Neuronal stem cell (in vitro differentiated cells): ENCODE measurements around the gene CLBA1.
A peak's percentile ranks its signal among the peaks of the same experiment; 100 is the strongest.

ENCODE experiments used
- DNase-seq: peaks from one replicate; pipeline ENCODE4 v3.0.0-alpha.2; 2013; ENCODE audit warnings: low spot score
- H2AFZ ChIP-seq: one replicate; pipeline ENCODE4 v1.6.1; 2013; ENCODE audit warnings: mild to moderate bottlenecking, low read length, inconsistent platforms
- H2AK5ac ChIP-seq: 2 replicates; pipeline ENCODE4 v1.6.1; 2013; ENCODE audit warnings: low read depth, mild to moderate bottlenecking, inconsistent platforms, low read length, moderate library complexity, mixed read lengths
- H2BK120ac ChIP-seq: 2 replicates; pipeline ENCODE4 v1.6.1; 2013; ENCODE audit warnings: low read depth, mild to moderate bottlenecking, inconsistent platforms, low read length, moderate library complexity, mixed read lengths
- H2BK12ac ChIP-seq: one replicate; pipeline ENCODE4 v1.6.1; 2013; ENCODE audit warnings: low read length, inconsistent platforms
- H2BK15ac ChIP-seq: 2 replicates; pipeline ENCODE4 v1.6.1; 2013; ENCODE audit warnings: mild to moderate bottlenecking, low read length, inconsistent platforms, mixed read lengths
- H2BK5ac ChIP-seq: one replicate; pipeline ENCODE4 v1.6.1; 2013; ENCODE audit warnings: inconsistent platforms, mild to moderate bottlenecking, low read length, moderate library complexity
- H3K14ac ChIP-seq: one replicate; pipeline ENCODE4 v1.6.1; 2013; ENCODE audit warnings: low read length, inconsistent platforms
- H3K18ac ChIP-seq: 2 replicates; pipeline ENCODE4 v1.6.1; 2013; ENCODE audit warnings: low read length, inconsistent platforms
- H3K23ac ChIP-seq: 2 replicates; pipeline ENCODE4 v1.6.1; 2013; ENCODE audit warnings: low read depth, mild to moderate bottlenecking, mixed read lengths, low read length, inconsistent platforms; ENCODE audit not compliant: poor library complexity
- H3K27ac ChIP-seq: replicated peaks from 3 replicates; pipeline ENCODE4 v1.5.1; 2013; ENCODE audit warnings: low read length, inconsistent platforms
- H3K27me3 ChIP-seq, 3 experiments: 2 replicates each; pipeline ENCODE4 v1.6.1; 2013; ENCODE audit warnings: low read length in 3 of 3, mild to moderate bottlenecking in 2 of 3, inconsistent platforms in 1 of 3, low read depth in 1 of 3, mixed read lengths in 1 of 3, moderate library complexity in 1 of 3; ENCODE audit not compliant: control insufficient read depth in 3 of 3, insufficient read depth in 3 of 3
- H3K36me3 ChIP-seq, 2 donors: replicated peaks in 1 of 2; 2 replicates each; pipeline ENCODE4 v1.6.1; 2013; ENCODE audit warnings: low read length in 2 of 2; ENCODE audit not compliant: control insufficient read depth in 2 of 2, insufficient read depth in 2 of 2
- H3K4ac ChIP-seq: 2 replicates; pipeline ENCODE4 v1.6.1; 2013; ENCODE audit warnings: inconsistent platforms, mild to moderate bottlenecking, low read length, moderate library complexity
- H3K4me1 ChIP-seq, 2 donors: 1 replicate in 1 of 2; 2 replicates in 1 of 2; pipeline ENCODE4 v1.6.1; 2013; ENCODE audit warnings: low read length in 2 of 2, low read depth in 1 of 2; ENCODE audit not compliant: control insufficient read depth in 2 of 2, insufficient read depth in 1 of 2
- H3K4me2 ChIP-seq: one replicate; pipeline ENCODE4 v1.6.1; 2013; ENCODE audit warnings: mild to moderate bottlenecking, low read length, inconsistent platforms; ENCODE audit not compliant: insufficient read depth, poor library complexity, severe bottlenecking
- H3K4me3 ChIP-seq, 2 donors: 2 replicates each; pipeline ENCODE4 v1.5.1; 2013; ENCODE audit warnings: low read length in 2 of 2, mild to moderate bottlenecking in 2 of 2, inconsistent platforms in 1 of 2, moderate library complexity in 1 of 2
- H3K79me1 ChIP-seq: one replicate; pipeline ENCODE4 v1.6.1; 2013; ENCODE audit warnings: low read depth, mild to moderate bottlenecking, inconsistent platforms, low read length, moderate library complexity
- H3K9ac ChIP-seq: one replicate; pipeline ENCODE4 v1.6.1; 2013; ENCODE audit warnings: mild to moderate bottlenecking, low read depth, low read length, inconsistent platforms; ENCODE audit not compliant: poor library complexity
- H3K9me3 ChIP-seq, 2 donors: replicated peaks in 1 of 2; 2 replicates each; pipeline versions ENCODE3 to v1.6.1; 2013; ENCODE audit warnings: low read length in 2 of 2, mild to moderate bottlenecking in 2 of 2, inconsistent platforms in 1 of 2, low read depth in 1 of 2, mixed read lengths in 1 of 2, moderate library complexity in 1 of 2; ENCODE audit not compliant: control insufficient read depth in 2 of 2, insufficient read depth in 1 of 2
- H4K8ac ChIP-seq: one replicate; pipeline ENCODE4 v1.6.1; 2013; ENCODE audit warnings: low read depth, mild to moderate bottlenecking, inconsistent platforms, low read length, moderate library complexity
- H4K91ac ChIP-seq: one replicate; pipeline ENCODE4 v1.6.1; 2013; ENCODE audit warnings: low read length, low read depth, mild to moderate bottlenecking, inconsistent platforms; ENCODE audit not compliant: poor library complexity
- WGBS, 2 donors: extraction: QIAGEN DNeasy Blood & Tissue Kit; methylation state at CpG; one replicate each; pipeline ENCODE4 v1.1.7; 2013; ENCODE audit warnings: missing lambda C conversion rate in 2 of 2, mixed read lengths in 1 of 2; ENCODE audit not compliant: insufficient read length in 2 of 2, insufficient replicate concordance in 1 of 2; ENCODE audit errors: extremely low coverage in 2 of 2; 5-methylcytosine and 5-hydroxymethylcytosine counted together

CLBA1 gene

DNA sequence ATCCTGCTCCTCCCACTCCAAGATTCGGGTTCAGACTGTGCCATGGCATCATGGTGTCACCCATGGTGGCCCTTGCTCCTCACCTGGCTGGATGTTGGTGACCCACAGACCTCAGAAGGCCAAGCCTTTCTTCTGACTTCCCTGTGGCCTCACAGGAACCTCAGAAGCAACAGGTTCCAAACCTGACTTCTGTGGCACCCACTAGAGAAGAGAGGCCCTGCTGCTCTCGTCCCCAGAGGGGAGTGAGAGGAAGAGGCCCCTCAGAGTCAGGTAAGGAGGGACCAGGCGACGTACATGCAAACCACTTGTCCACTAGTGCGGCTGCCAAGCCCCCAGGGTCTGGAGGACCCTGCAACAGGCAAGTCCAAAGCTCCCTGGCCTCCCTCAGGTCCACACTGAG, 10.4 kb downstream of the CLBA1 start:
- no peak overlapping the region for H2AFZ ChIP-seq
- H3K4me3 ChIP-seq: no peak overlapping the region
- H2BK5ac ChIP-seq: peak overlapping the region; percentile 59
- DNase-seq: no peak
- H3K36me3 ChIP-seq: peaks cover 22 to 51% of the 10 kb centered on the region in 2 donors
- no peaks in the 10 kb centered on the region for H3K4me1 ChIP-seq
- H4K91ac ChIP-seq: no peak overlapping the region
- H3K18ac ChIP-seq: no peak overlapping the region
- H3K27ac ChIP-seq: no peak overlapping the region
- WGBS, 2 donors: no CpG with 5 or more reads among the region's 5 CpGs
- no peak overlapping the region for H3K4me2 ChIP-seq
- H3K9ac ChIP-seq: no peak overlapping the region
- H3K14ac ChIP-seq: no peak overlapping the region
- H2AK5ac ChIP-seq: no peak overlapping the region
- H2BK12ac ChIP-seq: no peak overlapping the region
- no peak overlapping the region for H3K23ac ChIP-seq
- H2BK15ac ChIP-seq: no peak overlapping the region
- peaks cover 0 to 2% of the 10 kb centered on the region in 2 donors for H3K9me3 ChIP-seq
- peaks cover 12% of the 10 kb centered on the region for H3K79me1 ChIP-seq
- no peaks in the 10 kb centered on the region for H3K27me3 ChIP-seq
- H4K8ac ChIP-seq: no peak overlapping the region
- H2BK120ac ChIP-seq: no peak overlapping the region
- no peak overlapping the region for H3K4ac ChIP-seq

DNA sequence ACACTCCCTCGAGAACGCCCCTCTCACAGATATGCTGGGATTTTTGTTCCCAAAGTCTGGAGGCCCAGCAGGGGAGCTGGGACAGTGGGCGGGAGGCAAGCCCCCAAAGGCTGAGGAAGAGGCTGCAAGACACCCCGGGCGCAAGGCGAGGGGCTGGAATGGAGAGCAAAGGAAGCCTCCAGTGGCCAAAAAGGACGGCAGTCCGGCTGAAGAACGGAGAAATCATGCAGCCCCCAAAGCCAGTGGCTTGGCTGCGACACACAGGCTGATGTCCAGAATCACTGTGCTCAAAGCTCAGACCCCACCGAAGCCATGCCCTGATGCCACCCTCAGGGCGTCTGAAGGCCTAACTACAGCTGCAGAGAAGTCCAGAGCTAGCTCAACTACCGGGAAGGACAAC, 10.9 kb downstream of the CLBA1 start:
- peak overlapping the region; percentile 59 for H2BK5ac ChIP-seq
- no peak overlapping the region for H3K9ac ChIP-seq
- no peak overlapping the region for H3K4me2 ChIP-seq
- H3K23ac ChIP-seq: no peak overlapping the region
- no peak overlapping the region for H2AK5ac ChIP-seq
- H3K14ac ChIP-seq: no peak overlapping the region
- H3K27ac ChIP-seq: no peak overlapping the region
- H3K18ac ChIP-seq: no peak overlapping the region
- H2BK15ac ChIP-seq: no peak overlapping the region
- H2AFZ ChIP-seq: no peak overlapping the region
- peaks cover 12% of the 10 kb centered on the region for H3K79me1 ChIP-seq
- no peak overlapping the region for H3K4ac ChIP-seq
- DNase-seq: no peak
- no peak overlapping the region for H2BK120ac ChIP-seq
- no peaks in the 10 kb centered on the region for H3K4me1 ChIP-seq
- WGBS, 2 donors: no CpG with 5 or more reads among the region's 13 CpGs
- no peak overlapping the region for H4K91ac ChIP-seq
- no peaks in the 10 kb centered on the region for H3K27me3 ChIP-seq
- H2BK12ac ChIP-seq: no peak overlapping the region
- H3K36me3 ChIP-seq: peaks cover 20 to 50% of the 10 kb centered on the region in 2 donors
- H4K8ac ChIP-seq: no peak overlapping the region
- H3K4me3 ChIP-seq: no peak overlapping the region
- H3K9me3 ChIP-seq: peaks cover 0 to 2% of the 10 kb centered on the region in 2 donors

DNA sequence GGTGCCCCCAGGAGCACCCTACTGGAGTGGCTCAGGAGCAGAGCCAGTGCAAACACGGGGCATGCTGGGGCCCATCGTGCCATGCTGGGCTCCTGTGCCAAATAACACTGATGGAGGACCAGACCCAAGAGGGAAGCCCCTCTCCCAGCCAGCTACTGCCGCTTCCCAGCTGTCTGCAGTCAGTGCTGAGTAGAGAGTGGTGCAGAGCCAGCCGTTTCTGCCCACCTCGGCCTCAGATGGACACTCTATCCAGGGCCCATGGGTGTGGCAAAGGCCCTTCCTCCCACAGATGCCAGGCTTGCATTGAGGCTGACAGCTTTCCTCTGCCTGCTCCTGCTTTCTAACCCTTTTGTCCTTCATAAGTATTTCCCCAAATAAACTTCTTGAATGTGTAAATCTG, 13.2 kb downstream of the CLBA1 start:
- DNase-seq: no peak
- H2BK15ac ChIP-seq: no peak overlapping the region
- no peak overlapping the region for H3K4ac ChIP-seq
- no peak overlapping the region for H2AK5ac ChIP-seq
- no peak overlapping the region for H3K4me2 ChIP-seq
- H3K79me1 ChIP-seq: peaks cover 11% of the 10 kb centered on the region
- H3K14ac ChIP-seq: no peak overlapping the region
- H3K4me1 ChIP-seq: no peaks in the 10 kb centered on the region
- H4K91ac ChIP-seq: no peak overlapping the region
- no peak overlapping the region for H2BK5ac ChIP-seq
- H3K23ac ChIP-seq: peak overlapping the region; percentile 85
- H3K27ac ChIP-seq: no peak overlapping the region
- no peak overlapping the region for H4K8ac ChIP-seq
- no peak overlapping the region for H3K9ac ChIP-seq
- peaks cover 11 to 28% of the 10 kb centered on the region in 2 donors for H3K36me3 ChIP-seq
- WGBS, 2 donors: no CpG with 5 or more reads among the region's 5 CpGs
- H3K27me3 ChIP-seq: no peaks in the 10 kb centered on the region
- H3K4me3 ChIP-seq: peak overlapping the region in 1 of 2 donors; percentile 55
- no peak overlapping the region for H2AFZ ChIP-seq
- H3K9me3 ChIP-seq: no peaks in the 10 kb centered on the region
- H3K18ac ChIP-seq: peak overlapping the region; percentile 91
- H2BK120ac ChIP-seq: no peak overlapping the region
- no peak overlapping the region for H2BK12ac ChIP-seq

DNA sequence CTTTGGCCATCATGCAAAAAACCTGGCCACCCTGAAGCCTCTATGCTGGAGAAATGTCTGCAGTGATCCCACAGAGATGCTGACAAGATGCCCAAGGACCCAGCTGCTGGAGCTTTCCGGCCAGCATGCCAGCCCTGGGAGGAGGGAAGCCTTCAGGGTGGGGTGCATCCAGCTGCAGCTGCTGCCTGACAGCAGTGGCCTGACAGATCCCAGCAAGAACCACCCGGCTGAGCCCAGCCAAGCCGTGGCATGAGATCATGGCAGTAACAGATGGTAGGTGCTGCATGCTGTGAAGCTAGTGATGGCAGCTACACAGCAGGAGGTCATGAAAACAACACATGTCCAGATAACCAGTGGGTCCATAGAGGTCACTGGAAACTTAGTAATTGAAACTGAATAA, 13.8 kb downstream of the CLBA1 start:
- H4K8ac ChIP-seq: no peak overlapping the region

More for the DNA sequence above, 13.8 kb downstream of the CLBA1 start:
- DNase-seq: no peak
- no CpG with 5 or more reads among the region's 3 CpGs for WGBS, 2 donors
- Histone ChIP-seq H4K91ac (no peak overlapping the region), H3K4me1 (no peaks in the 10 kb centered on the region), H2BK12ac (no peak overlapping the region), H3K4me2 (no peak overlapping the region), H3K4ac (no peak overlapping the region), H2AFZ (no peak overlapping the region), H3K9me3 (no peaks in the 10 kb centered on the region), H3K4me3 (no peak overlapping the region), H3K14ac (peak overlapping the region; percentile 79), H3K23ac (no peak overlapping the region), H3K27me3 (no peaks in the 10 kb centered on the region), H2BK120ac (no peak overlapping the region), H3K79me1 (peaks cover 11% of the 10 kb centered on the region), H3K36me3 (peaks cover 11 to 22% of the 10 kb centered on the region in 2 donors), H3K9ac (peak overlapping the region; percentile 24), H2BK15ac (no peak overlapping the region), H3K27ac (no peak overlapping the region), H2BK5ac (no peak overlapping the region), H2AK5ac (no peak overlapping the region), H3K18ac (peak overlapping the region; percentile 55)
